Muscle layer of duodenum (tissue), 2 donors: ENCODE data around the gene ACR.

Source experiments
- H3K27ac ChIP-seq: one replicate; pipeline ENCODE4 v1.7.0; 2013; ENCODE audit warnings: mild to moderate bottlenecking, low read length
- H3K27me3 ChIP-seq: one replicate; pipeline ENCODE4 v1.7.0; 2013; ENCODE audit warnings: low read depth, mild to moderate bottlenecking, control low read depth, low read length
- H3K36me3 ChIP-seq, 2 donors: one replicate each; pipeline ENCODE4 v1.7.0; 2013; ENCODE audit warnings: low read length in 2 of 2, control low read depth in 1 of 2, mild to moderate bottlenecking in 1 of 2; ENCODE audit not compliant: insufficient read depth in 2 of 2, control insufficient read depth in 1 of 2
- H3K4me1 ChIP-seq, 2 donors: one replicate each; pipeline ENCODE4 v1.7.0; 2013; ENCODE audit warnings: low read length in 2 of 2, mild to moderate bottlenecking in 2 of 2, control low read depth in 1 of 2, moderate library complexity in 1 of 2; ENCODE audit not compliant: insufficient read depth in 2 of 2, control insufficient read depth in 1 of 2
- H3K4me3 ChIP-seq, 2 donors: one replicate each; pipeline ENCODE4 v1.7.0; 2013; ENCODE audit warnings: low read length in 2 of 2, low read depth in 1 of 2, mild to moderate bottlenecking in 1 of 2
- H3K9me3 ChIP-seq, 2 donors: one replicate each; pipeline ENCODE4 v1.7.0; 2013; ENCODE audit warnings: low read length in 2 of 2, control low read depth in 1 of 2, mild to moderate bottlenecking in 1 of 2; ENCODE audit not compliant: control insufficient read depth in 1 of 2
- donor health status: healthy.

Gene ACR

GRCh38 chr22:50712341-50713007, 25.5 kb upstream of the ACR start:
- Histone ChIP-seq H3K27ac (no peak overlapping the region), H3K4me1 (no peaks in the 10 kb centered on the region), H3K4me3 (no peak overlapping the region), H3K27me3 (no peaks in the 10 kb centered on the region), H3K9me3 (no peaks in the 10 kb centered on the region), H3K36me3 (no peaks in the 10 kb centered on the region)

GRCh38 chr22:50713008-50713385, 25.0 kb upstream of the ACR start:
- Histone ChIP-seq H3K27me3 (no peaks in the 10 kb centered on the region), H3K9me3 (no peaks in the 10 kb centered on the region), H3K4me3 (no peak overlapping the region), H3K4me1 (no peaks in the 10 kb centered on the region), H3K27ac (no peak overlapping the region), H3K36me3 (no peaks in the 10 kb centered on the region)

DNA sequence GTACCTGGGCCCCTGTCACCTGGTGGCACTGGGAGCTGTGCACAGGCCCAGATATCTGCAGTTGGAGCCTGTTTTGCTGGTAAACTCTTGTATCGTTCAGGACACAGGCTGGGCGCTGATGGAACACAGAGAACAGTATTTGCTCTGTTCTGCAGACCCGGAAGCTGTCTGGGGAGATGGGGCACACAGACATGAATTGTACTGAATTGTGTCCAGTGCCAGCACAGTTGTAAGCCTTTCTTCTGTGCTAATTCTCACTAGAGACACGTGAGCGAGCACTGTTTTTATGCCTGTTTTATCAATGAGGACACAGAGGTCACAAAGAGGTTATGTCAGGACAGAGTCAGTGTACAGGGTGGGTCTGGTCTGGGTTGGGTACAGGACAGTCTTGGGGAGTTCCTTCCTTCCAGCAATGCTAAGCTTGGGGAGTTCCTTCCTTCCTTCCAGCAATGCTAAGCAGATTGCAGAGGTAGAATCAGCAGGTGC, 24.4 kb upstream of the ACR start:
- no peaks in the 10 kb centered on the region for H3K36me3 ChIP-seq
- H3K4me3 ChIP-seq, result no peak overlapping the region
- no peak overlapping the region for H3K27ac ChIP-seq
- H3K9me3 ChIP-seq, result no peaks in the 10 kb centered on the region
- H3K4me1 ChIP-seq, result no peaks in the 10 kb centered on the region
- H3K27me3 ChIP-seq, result no peaks in the 10 kb centered on the region

GRCh38 chr22:50714150-50714549, 23.9 kb upstream of the ACR start:
- Histone ChIP-seq H3K4me3 (no peak overlapping the region), H3K27me3 (no peaks in the 10 kb centered on the region), H3K4me1 (no peaks in the 10 kb centered on the region), H3K36me3 (no peaks in the 10 kb centered on the region), H3K9me3 (no peaks in the 10 kb centered on the region), H3K27ac (no peak overlapping the region)

- Histone ChIP-seq H3K27ac (no peak overlapping the region), H3K36me3 (no peaks in the 10 kb centered on the region)
Measured at GRCh38 chr22:50714631-50715179, 23.3 kb upstream of the ACR start.

DNA sequence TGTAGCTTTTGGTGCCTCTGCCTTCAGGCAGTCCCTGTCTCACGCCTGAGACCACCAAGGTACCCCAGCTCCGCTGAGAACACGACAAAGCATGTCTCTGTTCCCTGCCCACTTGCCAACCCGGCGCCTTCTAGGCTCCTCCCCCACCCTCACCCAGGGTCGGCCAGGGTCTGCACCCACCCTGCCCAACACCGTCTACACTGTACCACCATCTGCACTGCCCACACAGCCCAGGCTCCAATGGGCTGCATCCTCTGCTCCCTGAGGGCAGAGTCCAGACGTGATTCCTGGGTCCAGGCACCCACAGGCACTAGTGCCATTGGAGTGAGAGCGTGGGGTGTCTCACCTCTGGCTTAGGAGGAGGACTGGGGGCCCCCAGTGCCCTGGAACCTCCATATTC, 22.8 kb upstream of the ACR start:
- no peaks in the 10 kb centered on the region for H3K9me3 ChIP-seq
- H3K4me3 ChIP-seq, result no peak overlapping the region
- no peaks in the 10 kb centered on the region for H3K27me3 ChIP-seq
- no peaks in the 10 kb centered on the region for H3K36me3 ChIP-seq
- no peak overlapping the region for H3K27ac ChIP-seq
- H3K4me1 ChIP-seq, result no peaks in the 10 kb centered on the region

More at GRCh38 chr22:50714631-50715179, 23.3 kb upstream of the ACR start:
- Histone ChIP-seq H3K27me3 (no peaks in the 10 kb centered on the region), H3K4me3 (no peak overlapping the region), H3K4me1 (no peaks in the 10 kb centered on the region), H3K9me3 (no peaks in the 10 kb centered on the region)

DNA sequence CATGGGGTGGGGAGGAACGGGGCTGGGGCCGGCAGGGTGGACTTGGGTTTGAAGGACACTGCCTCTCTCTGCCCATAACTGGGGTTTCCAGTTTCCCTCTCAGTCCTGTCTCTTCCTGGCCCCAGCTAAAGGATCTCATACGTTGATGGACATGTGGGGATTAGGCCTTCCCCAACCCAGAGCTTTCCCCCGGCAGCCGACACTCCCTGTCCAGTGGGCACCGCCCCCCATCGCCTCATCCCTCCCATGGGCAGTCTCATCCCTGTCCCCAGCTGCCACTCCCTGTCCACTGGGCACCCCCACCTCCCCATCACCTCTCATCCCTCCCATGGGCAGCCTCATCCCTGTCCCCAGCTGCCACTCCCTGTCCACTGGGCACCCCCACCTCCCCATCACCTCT, 22.2 kb upstream of the ACR start:
- peaks cover 0 to under 1% of the 10 kb centered on the region in 2 donors for H3K4me1 ChIP-seq
- no peaks in the 10 kb centered on the region for H3K36me3 ChIP-seq

GRCh38 chr22:50716290-50717024, 21.5 kb upstream of the ACR start:
- H3K27me3 ChIP-seq, result no peaks in the 10 kb centered on the region
- no peaks in the 10 kb centered on the region for H3K9me3 ChIP-seq
- H3K4me3 ChIP-seq, result no peak overlapping the region
- H3K27ac ChIP-seq, result no peak overlapping the region
- H3K4me1 ChIP-seq, result peaks cover 0 to 6% of the 10 kb centered on the region in 2 donors
- no peaks in the 10 kb centered on the region for H3K36me3 ChIP-seq

More for the DNA sequence above, 22.2 kb upstream of the ACR start:
- Histone ChIP-seq H3K27ac (no peak overlapping the region), H3K27me3 (no peaks in the 10 kb centered on the region), H3K9me3 (no peaks in the 10 kb centered on the region), H3K4me3 (no peak overlapping the region)

GRCh38 chr22:50717709-50718351, 20.2 kb upstream of the ACR start:
- H3K9me3 ChIP-seq, result no peaks in the 10 kb centered on the region
- no peak overlapping the region for H3K27ac ChIP-seq
- H3K4me3 ChIP-seq, result no peak overlapping the region
- H3K4me1 ChIP-seq, result peaks cover 0 to 6% of the 10 kb centered on the region in 2 donors
- no peaks in the 10 kb centered on the region for H3K27me3 ChIP-seq
- H3K36me3 ChIP-seq, result no peaks in the 10 kb centered on the region

- Histone ChIP-seq H3K4me1 (peaks cover 0 to 6% of the 10 kb centered on the region in 2 donors), H3K36me3 (no peaks in the 10 kb centered on the region), H3K27me3 (no peaks in the 10 kb centered on the region), H3K27ac (no peak overlapping the region), H3K9me3 (no peaks in the 10 kb centered on the region), H3K4me3 (no peak overlapping the region)
Measured at GRCh38 chr22:50718352-50718709, 19.7 kb upstream of the ACR start.

- H3K27me3 ChIP-seq, result no peaks in the 10 kb centered on the region
Measured at GRCh38 chr22:50719814-50720300, 18.1 kb upstream of the ACR start.

More at GRCh38 chr22:50719814-50720300, 18.1 kb upstream of the ACR start:
- Histone ChIP-seq H3K4me3 (no peak overlapping the region), H3K27ac (no peak overlapping the region), H3K36me3 (no peaks in the 10 kb centered on the region), H3K4me1 (peaks cover 0 to 6% of the 10 kb centered on the region in 2 donors), H3K9me3 (no peaks in the 10 kb centered on the region)
